ENCODE measurements around the gene ROBO3. TPM values are rescaled to one million over a fixed set of nuclear protein-coding genes. Genes with fewer than 3 reads are reported as not detected.

ROBO3 gene
- total RNA-seq, 1 donor from 2014 or later: 8.8 TPM

DNA sequence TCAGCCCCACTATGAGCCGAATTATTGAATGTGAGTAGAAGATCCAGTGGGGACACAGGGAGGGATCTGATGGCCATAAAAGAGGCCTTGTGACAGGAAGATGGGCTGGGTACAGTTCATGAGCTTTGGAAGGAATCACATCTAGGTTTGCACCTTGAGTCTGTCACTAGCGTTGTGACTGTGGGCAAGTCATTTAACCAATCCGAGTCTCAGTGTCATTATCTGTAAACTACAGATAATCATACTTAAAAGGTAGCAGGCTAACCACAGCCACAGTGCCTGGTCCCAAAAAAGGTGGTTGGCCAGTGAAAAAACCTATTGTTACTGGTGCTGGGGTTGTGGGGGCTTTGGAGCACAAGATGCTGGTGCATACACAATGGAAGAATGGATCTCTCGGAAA, 57.6 kb downstream of the ROBO3 start:
- DNase-seq: no peak

DNA sequence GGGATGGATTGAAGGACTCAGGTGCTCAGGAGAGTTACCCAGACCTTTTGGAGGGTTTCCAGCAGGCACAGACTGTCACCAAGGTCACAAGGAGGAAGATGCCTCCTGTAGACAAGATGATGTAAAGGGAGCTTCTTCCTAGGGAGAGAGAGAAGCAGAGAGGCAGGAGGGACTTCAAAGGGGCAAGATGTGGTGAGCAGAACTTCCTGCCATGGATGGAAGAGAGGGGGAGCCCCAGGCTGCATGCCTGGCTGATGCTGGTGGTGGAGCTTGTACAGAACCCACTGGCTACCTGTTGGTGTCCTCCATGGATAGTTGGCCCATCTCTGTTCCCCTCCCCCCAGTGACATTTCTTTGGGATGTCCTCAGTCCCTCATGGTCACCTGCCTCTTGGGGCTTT, 58.1 kb downstream of the ROBO3 start:
- no peak for DNase-seq

DNA sequence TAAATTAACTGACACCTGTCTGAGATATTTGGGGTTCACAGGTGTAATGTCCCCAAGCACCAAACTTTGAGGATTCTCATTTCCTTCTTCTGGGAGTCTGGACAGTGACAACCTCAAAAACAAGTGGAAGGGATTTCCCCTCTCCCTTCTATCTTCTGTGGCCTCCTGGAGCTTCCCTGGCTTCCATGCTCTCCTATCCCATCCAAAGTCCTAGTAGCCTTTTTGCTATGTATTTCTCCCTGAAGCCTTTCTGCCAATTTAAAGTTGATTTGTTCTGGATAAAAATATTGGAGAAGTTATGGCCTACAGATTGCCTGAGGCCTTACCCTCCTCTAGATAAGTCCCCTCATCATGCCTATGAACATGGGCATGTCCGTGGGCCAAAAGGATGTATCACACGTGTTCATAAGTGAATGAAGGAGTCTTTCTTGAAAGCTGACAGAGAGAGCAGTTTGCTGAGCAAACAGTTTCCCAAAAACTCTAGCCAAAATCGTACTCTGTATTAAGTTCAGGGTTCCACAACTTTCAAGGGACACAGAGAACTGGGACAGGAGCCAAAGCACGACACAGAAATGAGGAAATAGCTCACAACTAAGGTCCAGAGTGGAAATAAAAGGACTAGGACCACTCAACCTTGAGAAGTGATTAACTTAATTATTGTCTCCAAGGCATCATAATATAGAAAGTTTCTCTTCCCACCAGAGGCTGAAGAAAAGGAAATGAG, 63.9 kb downstream of the ROBO3 start:
- no peak for DNase-seq

DNA sequence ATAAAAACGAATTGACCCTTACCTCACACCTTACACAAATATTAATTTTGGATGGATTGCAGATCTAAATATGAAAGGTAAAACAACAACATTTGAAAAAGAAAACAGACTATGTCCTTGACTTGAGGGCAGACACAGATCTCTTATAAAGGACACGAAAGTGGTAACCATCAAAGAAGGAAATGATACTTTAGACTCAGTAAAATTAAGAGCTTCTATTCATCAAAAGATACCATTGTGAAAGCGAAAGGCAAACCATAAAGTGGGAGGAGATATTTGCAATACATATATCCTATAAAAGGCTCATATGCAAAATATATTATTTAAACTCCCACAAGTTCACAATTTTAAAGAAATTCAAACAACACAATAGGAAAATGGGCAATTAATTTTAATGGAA, 65.6 kb downstream of the ROBO3 start:
- DNase-seq: no peak

Other genes with a start within 250 kb of the ROBO3 start
- gene TBRG1, start 242.6 kb upstream of the ROBO3 start, total RNA-seq: 17.5 and 18.4 TPM in 2 replicates
- 20.8 and 22.0 TPM in 2 replicates for gene SIAE, start 191.7 kb upstream of the ROBO3 start, total RNA-seq
- 5.8 and 6.9 TPM in 2 replicates for gene SPA17, start 191.5 kb upstream of the ROBO3 start, total RNA-seq
- gene NRGN, start 125.5 kb upstream of the ROBO3 start, total RNA-seq: 0.51 and 1.3 TPM in 2 replicates
- gene VSIG2, start 113.2 kb upstream of the ROBO3 start, total RNA-seq: 0.23 and 0.51 TPM in 2 replicates
- 84.4 and 95.4 TPM in 2 replicates for gene ESAM, start 103.1 kb upstream of the ROBO3 start, total RNA-seq
- gene MSANTD2, start 65.0 kb upstream of the ROBO3 start, total RNA-seq: 7.8 and 11.9 TPM in 2 replicates
- 521 and 692 TPM in 2 replicates for gene ROBO4, start 32.4 kb downstream of the ROBO3 start, total RNA-seq
- not detected in 2 replicates for gene HEPN1, start 53.8 kb downstream of the ROBO3 start, total RNA-seq
- under 0.01 TPM in 1 of 2 replicates, not detected in the other for gene HEPACAM, start 70.6 kb downstream of the ROBO3 start, total RNA-seq
- 1.5 and 2.9 TPM in 2 replicates for gene CCDC15, start 88.8 kb downstream of the ROBO3 start, total RNA-seq
- 0.51 and 0.70 TPM in 2 replicates for gene SLC37A2, start 197.9 kb downstream of the ROBO3 start, total RNA-seq
- gene TMEM218, start 246.2 kb downstream of the ROBO3 start, total RNA-seq: 23.1 and 24.2 TPM in 2 replicates